ENCODE measurements around the gene TTYH2.

DNA sequence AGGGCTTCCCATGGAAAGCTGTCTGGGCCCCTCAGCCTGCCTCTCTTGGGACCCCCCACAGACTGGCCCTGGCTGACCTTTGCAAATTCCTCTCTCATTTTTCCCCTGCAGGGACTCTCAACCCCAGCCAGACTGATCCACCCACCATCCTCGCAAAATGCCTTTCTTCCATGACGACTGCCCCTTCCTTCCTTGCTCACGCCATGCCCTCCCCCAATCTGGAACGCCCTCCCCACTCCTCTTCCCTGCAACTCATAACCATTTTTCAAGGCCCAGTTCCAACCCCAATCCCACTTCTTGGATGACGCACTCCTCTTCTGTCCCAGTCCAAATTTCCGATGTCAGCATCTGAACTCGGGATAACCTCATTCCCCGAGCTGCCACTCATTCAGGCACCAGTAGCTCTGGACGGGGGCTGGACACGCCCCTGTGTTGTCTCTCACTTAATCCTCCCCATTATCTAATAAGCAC lies 59.4 kb downstream of the TTYH2 start:
- TF ChIP-seq, protein P1, sequence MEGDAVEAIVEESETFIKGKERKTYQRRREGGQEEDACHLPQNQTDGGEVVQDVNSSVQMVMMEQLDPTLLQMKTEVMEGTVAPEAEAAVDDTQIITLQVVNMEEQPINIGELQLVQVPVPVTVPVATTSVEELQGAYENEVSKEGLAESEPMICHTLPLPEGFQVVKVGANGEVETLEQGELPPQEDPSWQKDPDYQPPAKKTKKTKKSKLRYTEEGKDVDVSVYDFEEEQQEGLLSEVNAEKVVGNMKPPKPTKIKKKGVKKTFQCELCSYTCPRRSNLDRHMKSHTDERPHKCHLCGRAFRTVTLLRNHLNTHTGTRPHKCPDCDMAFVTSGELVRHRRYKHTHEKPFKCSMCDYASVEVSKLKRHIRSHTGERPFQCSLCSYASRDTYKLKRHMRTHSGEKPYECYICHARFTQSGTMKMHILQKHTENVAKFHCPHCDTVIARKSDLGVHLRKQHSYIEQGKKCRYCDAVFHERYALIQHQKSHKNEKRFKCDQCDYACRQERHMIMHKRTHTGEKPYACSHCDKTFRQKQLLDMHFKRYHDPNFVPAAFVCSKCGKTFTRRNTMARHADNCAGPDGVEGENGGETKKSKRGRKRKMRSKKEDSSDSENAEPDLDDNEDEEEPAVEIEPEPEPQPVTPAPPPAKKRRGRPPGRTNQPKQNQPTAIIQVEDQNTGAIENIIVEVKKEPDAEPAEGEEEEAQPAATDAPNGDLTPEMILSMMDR (IDR thresholded peaks at IDR 0.05; ENCODE audit: low read depth, low read length) = no peak
- TF ChIP-seq POLR2A (IDR thresholded peaks at IDR 0.05; ENCODE audit: extremely low read depth, insufficient read length) (no peak), MYC (IDR thresholded peaks at IDR 0.05; ENCODE audit: low read depth, low read length) (no peak)
- TF ChIP-seq, protein P2, sequence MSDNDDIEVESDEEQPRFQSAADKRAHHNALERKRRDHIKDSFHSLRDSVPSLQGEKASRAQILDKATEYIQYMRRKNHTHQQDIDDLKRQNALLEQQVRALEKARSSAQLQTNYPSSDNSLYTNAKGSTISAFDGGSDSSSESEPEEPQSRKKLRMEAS (IDR thresholded peaks at IDR 0.05; ENCODE audit: low read depth, low read length) = no peak

Data from NB4 (cell line).